ENCODE results near the gene OR7C2.

DNA sequence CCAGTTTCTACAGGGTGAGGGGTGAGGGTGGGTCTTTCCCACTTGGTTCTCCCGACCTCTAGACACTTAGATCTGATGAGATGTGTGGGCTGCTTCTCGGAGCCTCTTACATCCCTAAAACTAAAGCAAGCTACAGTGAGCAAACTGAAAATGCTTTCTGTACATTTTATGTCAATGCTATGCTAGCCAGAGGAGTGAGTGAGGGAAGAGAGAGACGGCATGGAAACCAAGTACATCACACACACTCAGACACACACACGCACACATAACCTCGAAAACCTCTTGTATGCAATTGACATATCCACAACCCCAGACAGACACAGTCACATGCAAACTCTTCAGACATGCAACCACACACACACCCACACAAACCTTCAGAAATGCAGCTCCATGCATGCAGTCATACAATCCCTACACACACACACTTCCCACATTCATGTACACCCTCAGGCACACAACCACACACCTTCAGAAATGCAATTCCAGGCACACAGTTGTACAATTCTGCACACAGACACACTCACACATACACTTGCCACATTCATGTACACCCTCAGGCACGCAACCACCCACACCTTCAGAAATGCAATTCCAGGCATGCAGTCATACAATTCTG lies 37.0 kb downstream of the OR7C2 start:
- TF ChIP-seq POLR2AphosphoS5 (IDR thresholded peaks at IDR 0.05) (no peak), POLR2A (IDR thresholded peaks at IDR 0.05) (no peak), EP300 (IDR thresholded peaks at IDR 0.05) (no peak)
- TF ChIP-seq, protein P1, sequence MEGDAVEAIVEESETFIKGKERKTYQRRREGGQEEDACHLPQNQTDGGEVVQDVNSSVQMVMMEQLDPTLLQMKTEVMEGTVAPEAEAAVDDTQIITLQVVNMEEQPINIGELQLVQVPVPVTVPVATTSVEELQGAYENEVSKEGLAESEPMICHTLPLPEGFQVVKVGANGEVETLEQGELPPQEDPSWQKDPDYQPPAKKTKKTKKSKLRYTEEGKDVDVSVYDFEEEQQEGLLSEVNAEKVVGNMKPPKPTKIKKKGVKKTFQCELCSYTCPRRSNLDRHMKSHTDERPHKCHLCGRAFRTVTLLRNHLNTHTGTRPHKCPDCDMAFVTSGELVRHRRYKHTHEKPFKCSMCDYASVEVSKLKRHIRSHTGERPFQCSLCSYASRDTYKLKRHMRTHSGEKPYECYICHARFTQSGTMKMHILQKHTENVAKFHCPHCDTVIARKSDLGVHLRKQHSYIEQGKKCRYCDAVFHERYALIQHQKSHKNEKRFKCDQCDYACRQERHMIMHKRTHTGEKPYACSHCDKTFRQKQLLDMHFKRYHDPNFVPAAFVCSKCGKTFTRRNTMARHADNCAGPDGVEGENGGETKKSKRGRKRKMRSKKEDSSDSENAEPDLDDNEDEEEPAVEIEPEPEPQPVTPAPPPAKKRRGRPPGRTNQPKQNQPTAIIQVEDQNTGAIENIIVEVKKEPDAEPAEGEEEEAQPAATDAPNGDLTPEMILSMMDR (IDR thresholded peaks at IDR 0.05): no peak

All from upper lobe of left lung (tissue), 4 donors.